Stimulated activated naive CD8-positive, alpha-beta T cell treated with anti-CD3 and anti-CD28 coated beads, Interleukin-15, Interleukin-2, amounts not matched to agents 100 ng/mL and 50 ng/mL, for 24 hours (primary cell): ENCODE measurements around the gene FUNDC1.
A peak's percentile ranks its signal among the peaks of the same experiment; 100 is the strongest.
"Not testable (repeated sequence)": the region's sequence is repeated elsewhere in the genome, so short reads cannot be mapped to it uniquely, and the experiment has no call there.

Experiments used
- H3K27ac Mint-ChIP-seq: one replicate; pipeline ENCODE4 v1.8.0; 2021; ENCODE audit warnings: mild to moderate bottlenecking, mixed read lengths
- H3K27me3 Mint-ChIP-seq: one replicate; pipeline ENCODE4 v1.8.0; 2021; ENCODE audit warnings: mixed read lengths
- H3K36me3 Mint-ChIP-seq: one replicate; pipeline ENCODE4 v1.8.0; 2021; ENCODE audit warnings: low read depth, mixed read lengths
- H3K4me1 Mint-ChIP-seq: one replicate; pipeline ENCODE4 v1.8.0; 2021; ENCODE audit warnings: low read depth, mixed read lengths
- H3K4me3 Mint-ChIP-seq: one replicate; pipeline ENCODE4 v1.8.0; 2021; ENCODE audit warnings: mild to moderate bottlenecking, mixed read lengths
- H3K9me3 Mint-ChIP-seq: one replicate; pipeline ENCODE4 v1.8.0; 2021; ENCODE audit warnings: mixed read lengths

Gene FUNDC1

DNA sequence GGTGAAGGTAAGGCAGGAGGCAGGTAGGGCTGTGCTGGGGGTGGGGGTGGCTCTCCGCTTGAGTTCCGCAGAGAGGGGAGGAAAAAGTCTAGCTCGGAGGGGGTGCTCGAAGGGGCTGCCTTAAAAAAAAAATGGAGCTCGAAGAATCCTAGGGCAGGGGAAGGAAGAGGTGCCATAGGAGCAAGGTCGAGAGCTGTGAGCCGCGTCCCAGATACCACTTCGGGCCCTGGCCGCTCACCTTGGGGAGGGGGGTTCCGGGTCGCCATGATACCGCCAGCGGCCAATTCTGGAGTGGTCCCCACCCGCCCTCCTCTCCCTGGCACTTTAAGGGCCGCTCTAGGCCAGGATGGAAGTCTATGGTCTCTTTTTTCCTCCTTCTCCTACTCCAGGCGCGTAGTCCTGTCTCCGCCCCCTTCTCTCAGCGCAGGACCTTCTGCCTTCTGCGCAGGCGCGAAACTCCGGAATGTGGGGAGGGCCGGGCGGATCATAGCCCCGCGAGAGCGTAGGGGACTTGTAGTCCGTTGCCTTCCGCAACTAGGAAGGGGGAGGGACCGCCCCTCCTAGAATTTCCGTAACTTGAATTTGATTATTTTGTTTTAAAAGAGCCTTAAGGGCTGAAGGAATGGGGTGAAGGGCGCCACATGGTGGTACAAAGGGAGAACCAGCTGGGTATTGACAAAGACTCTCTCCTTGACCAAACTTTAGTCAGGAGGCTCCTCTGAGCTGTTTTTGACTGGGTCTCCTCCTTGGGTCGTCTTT is at the start of gene FUNDC1:
Gene FUNDC1 (minus strand): TSS at position 293 of the 759 bp plus-strand sequence. CDS start 27 bp downstream, at position 266.
- Mint-ChIP-seq H3K4me1 (peaks cover 17% of the 10 kb centered on the region), H3K4me3 (peak within 1 kb of the TSS; percentile 84), H3K27me3 (no peaks in the 10 kb centered on the region), H3K27ac (peak within 1 kb of the TSS; percentile 77), H3K9me3 (no peaks in the 10 kb centered on the region), H3K36me3 (peaks cover 7% of the 10 kb centered on the region)

- no peaks in the 10 kb centered on the region for H3K27me3 Mint-ChIP-seq
- no peaks in the 10 kb centered on the region for H3K9me3 Mint-ChIP-seq
- no peaks in the 10 kb centered on the region for H3K36me3 Mint-ChIP-seq
- H3K27ac Mint-ChIP-seq, result no peak overlapping the region
- H3K4me1 Mint-ChIP-seq, result no peaks in the 10 kb centered on the region
- no peak overlapping the region for H3K4me3 Mint-ChIP-seq
Observed at GRCh38 chrX:44585866-44586265, 43.2 kb upstream of the FUNDC1 start.

DNA sequence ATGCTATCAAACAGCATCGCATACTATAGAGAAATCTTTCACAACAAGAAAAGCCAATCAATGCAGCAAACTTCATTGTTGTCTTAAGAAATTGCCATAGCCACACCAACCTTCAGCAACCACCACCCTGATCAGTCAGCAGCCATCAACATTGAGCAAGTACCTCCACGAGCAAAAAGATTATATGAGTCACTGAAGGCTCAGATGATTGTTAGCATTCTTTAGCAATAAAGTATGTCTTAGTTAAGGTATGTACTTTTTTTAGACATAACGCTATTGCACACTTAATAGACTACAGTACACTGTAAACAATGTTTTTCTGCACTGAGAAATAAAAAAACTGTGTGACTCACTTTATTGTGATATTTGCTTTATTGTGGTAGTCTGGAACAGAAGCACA is 37.8 kb upstream of the FUNDC1 start:
- no peaks in the 10 kb centered on the region for H3K4me1 Mint-ChIP-seq
- H3K36me3 Mint-ChIP-seq, result no peaks in the 10 kb centered on the region
- H3K27me3 Mint-ChIP-seq, result no peaks in the 10 kb centered on the region
- H3K9me3 Mint-ChIP-seq, result no peaks in the 10 kb centered on the region
- H3K27ac Mint-ChIP-seq, result no peak overlapping the region
- H3K4me3 Mint-ChIP-seq, result no peak overlapping the region

GRCh38 chrX:44572340-44572938 is 29.8 kb upstream of the FUNDC1 start:
- no peaks in the 10 kb centered on the region for H3K4me1 Mint-ChIP-seq
- H3K36me3 Mint-ChIP-seq, result no peaks in the 10 kb centered on the region
- H3K27me3 Mint-ChIP-seq, result no peaks in the 10 kb centered on the region
- no peak overlapping the region for H3K27ac Mint-ChIP-seq
- no peak overlapping the region for H3K4me3 Mint-ChIP-seq
- H3K9me3 Mint-ChIP-seq, result peaks cover 3% of the 10 kb centered on the region

DNA sequence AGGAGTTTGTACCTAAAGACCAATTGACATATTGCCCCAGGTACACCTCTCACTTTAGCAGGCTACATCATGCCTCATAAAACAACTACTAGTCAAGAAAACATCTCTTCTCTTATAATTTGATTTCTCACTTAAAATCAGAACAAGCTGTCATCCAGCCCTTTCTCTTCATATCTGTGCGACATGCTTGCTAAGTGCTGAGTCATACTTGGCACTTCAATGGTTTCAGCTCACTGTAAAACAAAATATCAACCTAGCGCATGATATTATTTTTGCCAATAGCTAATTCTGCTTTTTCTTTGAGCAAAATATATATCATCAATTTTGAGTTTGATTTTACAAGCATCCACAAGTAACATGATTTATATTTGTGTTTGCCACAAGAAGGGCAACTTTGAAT is 27.9 kb upstream of the FUNDC1 start:
- H3K27ac Mint-ChIP-seq, result no peak overlapping the region
- peaks cover 3% of the 10 kb centered on the region for H3K9me3 Mint-ChIP-seq
- no peaks in the 10 kb centered on the region for H3K36me3 Mint-ChIP-seq

DNA sequence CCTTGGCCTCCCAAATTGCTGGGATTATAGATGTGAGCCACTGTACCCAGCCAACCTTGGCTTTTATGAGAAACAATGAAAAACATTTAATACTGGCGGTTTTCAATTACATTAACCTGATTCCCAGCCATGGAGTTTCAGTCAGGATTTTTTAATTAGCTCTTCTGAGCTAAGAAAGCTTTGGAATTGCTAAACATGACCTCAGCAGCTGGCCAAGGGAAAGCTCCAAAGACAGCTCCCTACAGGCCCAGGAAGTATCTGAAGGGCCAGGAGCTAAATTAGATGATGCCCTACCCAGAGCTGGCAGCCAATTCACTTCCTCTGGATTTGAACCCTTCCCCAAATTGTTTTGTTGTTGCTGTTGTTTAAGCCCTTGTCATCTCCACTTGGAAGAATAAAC is 26.5 kb upstream of the FUNDC1 start:
- Mint-ChIP-seq H3K9me3 (no peaks in the 10 kb centered on the region), H3K36me3 (no peaks in the 10 kb centered on the region), H3K27me3 (no peaks in the 10 kb centered on the region), H3K4me3 (no peak overlapping the region), H3K27ac (no peak overlapping the region), H3K4me1 (no peaks in the 10 kb centered on the region)

More for the DNA sequence above, 27.9 kb upstream of the FUNDC1 start:
- H3K4me1 Mint-ChIP-seq, result no peaks in the 10 kb centered on the region
- no peaks in the 10 kb centered on the region for H3K27me3 Mint-ChIP-seq
- no peak overlapping the region for H3K4me3 Mint-ChIP-seq

DNA sequence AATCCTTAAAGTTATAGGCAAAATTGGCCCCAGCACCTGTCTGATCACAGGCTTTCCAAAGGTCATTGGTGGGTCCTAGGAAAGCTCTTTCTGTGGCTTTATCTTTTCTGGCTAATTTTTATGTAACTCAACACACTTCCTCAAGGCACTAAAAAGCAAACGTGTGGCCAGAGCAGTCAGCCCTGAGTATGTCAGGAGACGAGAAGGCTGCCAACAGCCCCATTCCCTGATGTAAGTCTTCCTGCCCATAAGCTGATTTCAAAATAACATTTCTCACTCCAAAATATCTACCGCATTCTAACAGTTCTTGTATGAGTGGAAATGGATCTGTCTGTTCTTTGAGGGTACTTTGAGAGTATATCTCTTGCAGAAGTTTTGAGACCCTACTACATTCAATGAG is 25.5 kb upstream of the FUNDC1 start:
- H3K27ac Mint-ChIP-seq, result no peak overlapping the region
- no peaks in the 10 kb centered on the region for H3K36me3 Mint-ChIP-seq
- no peak overlapping the region for H3K4me3 Mint-ChIP-seq
- H3K4me1 Mint-ChIP-seq, result no peaks in the 10 kb centered on the region
- H3K27me3 Mint-ChIP-seq, result no peaks in the 10 kb centered on the region
- H3K9me3 Mint-ChIP-seq, result no peaks in the 10 kb centered on the region

DNA sequence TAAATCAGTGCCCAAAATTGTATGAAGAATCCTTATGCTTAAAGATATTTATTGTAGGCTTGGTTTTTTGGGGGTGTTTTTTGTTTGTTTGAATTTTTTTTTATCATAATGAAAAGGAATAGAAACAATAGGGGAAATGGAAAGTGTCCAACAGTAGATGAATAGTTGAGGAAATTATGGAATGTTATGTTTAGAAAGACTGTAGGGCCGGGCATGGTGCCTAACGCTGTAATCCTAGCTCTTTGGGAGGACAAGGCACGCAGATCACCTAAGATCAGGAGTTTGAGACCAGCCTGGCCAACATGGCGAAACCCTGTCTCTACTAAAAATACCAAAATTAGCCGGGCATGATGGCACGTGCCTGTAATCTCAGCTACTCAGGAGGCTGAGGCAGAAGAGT is 19.2 kb upstream of the FUNDC1 start:
- not testable (repeated sequence) for H3K4me1 Mint-ChIP-seq, H3K4me3 Mint-ChIP-seq, H3K27me3 Mint-ChIP-seq, H3K9me3 Mint-ChIP-seq, H3K27ac Mint-ChIP-seq, H3K36me3 Mint-ChIP-seq

- H3K4me1 Mint-ChIP-seq, result no peaks in the 10 kb centered on the region
- H3K27ac Mint-ChIP-seq, result no peak overlapping the region
- H3K9me3 Mint-ChIP-seq, result no peaks in the 10 kb centered on the region
- H3K36me3 Mint-ChIP-seq, result no peaks in the 10 kb centered on the region
- H3K4me3 Mint-ChIP-seq, result no peak overlapping the region
- no peaks in the 10 kb centered on the region for H3K27me3 Mint-ChIP-seq
Observed at GRCh38 chrX:44550563-44550962, 7.9 kb upstream of the FUNDC1 start.

DNA sequence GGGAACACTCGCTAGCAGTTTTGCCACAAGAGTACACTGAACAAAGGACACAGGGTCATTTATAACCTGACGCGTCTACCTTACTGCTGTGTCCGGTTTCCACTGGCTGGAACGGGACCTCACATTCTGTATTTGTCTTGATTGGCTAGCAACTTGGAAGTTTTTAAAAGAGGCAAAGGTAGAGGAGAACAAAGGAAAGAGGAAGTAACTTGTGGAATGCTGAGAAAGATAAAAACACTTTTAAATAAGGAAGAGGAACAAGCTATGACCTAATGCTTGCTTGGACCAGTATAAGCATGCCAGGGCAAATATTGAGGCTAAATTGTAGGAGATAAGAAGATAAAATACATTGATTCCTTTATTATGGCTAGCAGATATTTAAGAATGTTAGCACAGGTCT is 2.8 kb upstream of the FUNDC1 start:
- not testable (repeated sequence) for H3K27ac Mint-ChIP-seq, H3K27me3 Mint-ChIP-seq, H3K36me3 Mint-ChIP-seq, H3K4me3 Mint-ChIP-seq, H3K9me3 Mint-ChIP-seq
- H3K4me1 Mint-ChIP-seq, result peaks cover 17% of the 10 kb centered on the region

DNA sequence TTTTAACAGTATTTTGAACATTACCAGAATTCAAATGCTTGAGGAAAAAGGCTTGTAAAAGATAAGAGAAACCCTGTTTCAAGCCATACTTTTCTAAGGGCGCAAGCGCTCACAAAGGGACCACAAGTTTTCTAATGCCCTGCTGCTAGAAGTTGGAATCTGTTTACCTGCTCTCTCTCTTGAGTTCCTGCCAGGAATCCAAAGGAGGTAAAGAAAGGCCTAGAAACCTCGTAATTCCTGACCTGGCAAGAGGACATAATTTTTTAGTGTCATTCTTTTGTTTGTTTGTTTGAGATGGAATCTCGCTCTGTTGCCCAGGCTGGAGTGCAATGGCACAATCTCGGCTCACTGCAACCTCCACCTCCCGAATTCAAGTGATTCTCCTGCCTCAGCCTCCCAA is 1.4 kb upstream of the FUNDC1 start:
- H3K9me3 Mint-ChIP-seq, result no peaks in the 10 kb centered on the region
- peaks cover 17% of the 10 kb centered on the region for H3K4me1 Mint-ChIP-seq
- no peak overlapping the region for H3K27ac Mint-ChIP-seq
- no peak overlapping the region for H3K4me3 Mint-ChIP-seq
- H3K27me3 Mint-ChIP-seq, result no peaks in the 10 kb centered on the region
- peaks cover 6% of the 10 kb centered on the region for H3K36me3 Mint-ChIP-seq

GRCh38 chrX:44536198-44536597 is 6.5 kb downstream of the FUNDC1 start:
- Mint-ChIP-seq H3K36me3 (peaks cover 26% of the 10 kb centered on the region), H3K9me3 (no peaks in the 10 kb centered on the region), H3K27ac (no peak overlapping the region), H3K4me1 (peaks cover 8% of the 10 kb centered on the region), H3K4me3 (no peak overlapping the region), H3K27me3 (no peaks in the 10 kb centered on the region)

DNA sequence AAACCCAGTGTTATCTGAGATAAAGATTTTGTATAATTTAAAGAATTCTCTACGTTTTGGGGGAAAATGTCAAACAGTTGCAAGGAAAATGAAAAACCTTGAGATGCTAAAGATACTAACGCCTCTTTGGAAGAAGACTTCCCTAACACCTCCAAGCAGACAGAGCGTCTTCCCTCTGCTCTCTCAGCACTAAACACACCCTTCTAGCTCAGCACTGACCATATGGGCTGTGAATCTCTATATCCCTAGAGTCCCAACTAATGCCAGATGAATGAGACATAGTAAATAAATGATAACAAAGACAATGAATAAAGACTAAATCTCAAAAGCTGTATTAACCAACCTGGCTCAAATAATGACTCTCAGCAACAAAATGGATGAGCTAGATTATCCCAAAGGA is 13.3 kb downstream of the FUNDC1 start:
- Mint-ChIP-seq H3K36me3 (peaks cover 18% of the 10 kb centered on the region), H3K27me3 (no peaks in the 10 kb centered on the region), H3K4me3 (no peak overlapping the region), H3K4me1 (no peaks in the 10 kb centered on the region), H3K9me3 (no peaks in the 10 kb centered on the region), H3K27ac (no peak overlapping the region)

DNA sequence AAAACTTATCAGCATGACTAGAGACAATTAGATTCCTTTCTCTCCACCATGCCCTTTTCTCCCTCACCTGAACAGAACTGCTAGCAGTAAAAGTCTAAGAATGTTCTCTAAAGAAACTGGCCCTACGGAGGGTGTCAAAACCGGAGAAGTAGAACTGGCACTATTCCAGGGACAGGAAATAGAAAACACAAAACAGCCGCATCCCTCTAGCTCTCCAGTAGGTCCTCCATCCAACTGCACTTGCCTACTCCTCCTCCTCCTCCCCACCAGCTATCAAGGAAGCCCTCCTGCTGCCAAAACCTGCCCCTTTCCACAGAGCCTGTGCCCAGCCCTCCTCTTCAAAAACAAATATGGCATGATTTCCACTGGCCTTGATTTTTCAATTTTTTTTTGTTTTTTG is 28.4 kb downstream of the FUNDC1 start:
- no peak overlapping the region for H3K27ac Mint-ChIP-seq
- no peaks in the 10 kb centered on the region for H3K9me3 Mint-ChIP-seq
- H3K4me1 Mint-ChIP-seq, result no peaks in the 10 kb centered on the region
- no peaks in the 10 kb centered on the region for H3K36me3 Mint-ChIP-seq
- H3K4me3 Mint-ChIP-seq, result no peak overlapping the region
- no peaks in the 10 kb centered on the region for H3K27me3 Mint-ChIP-seq

DNA sequence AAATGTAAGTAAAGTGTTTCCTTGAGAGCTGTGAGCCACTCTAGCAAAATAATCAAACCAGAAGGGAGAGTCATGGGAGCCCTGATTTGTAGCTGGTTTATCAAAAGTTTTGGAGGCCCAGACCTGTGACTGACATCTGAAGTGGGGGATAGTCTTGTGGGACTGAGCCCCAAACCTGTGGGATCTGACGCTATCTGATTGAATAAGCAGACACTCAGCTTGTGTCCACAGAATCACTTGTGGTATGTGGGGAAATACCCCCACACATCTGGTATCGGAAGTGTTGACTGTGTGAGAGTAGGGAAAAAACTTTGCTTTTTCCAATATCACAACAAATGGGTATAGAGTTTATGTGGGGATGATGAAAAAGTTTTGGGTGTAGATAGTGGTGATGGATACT is 35.4 kb downstream of the FUNDC1 start:
- Mint-ChIP-seq H3K27ac (no peak overlapping the region), H3K4me1 (peaks cover 6% of the 10 kb centered on the region), H3K4me3 (peak overlapping the region; percentile 45), H3K36me3 (no peaks in the 10 kb centered on the region), H3K27me3 (no peaks in the 10 kb centered on the region), H3K9me3 (no peaks in the 10 kb centered on the region)

DNA sequence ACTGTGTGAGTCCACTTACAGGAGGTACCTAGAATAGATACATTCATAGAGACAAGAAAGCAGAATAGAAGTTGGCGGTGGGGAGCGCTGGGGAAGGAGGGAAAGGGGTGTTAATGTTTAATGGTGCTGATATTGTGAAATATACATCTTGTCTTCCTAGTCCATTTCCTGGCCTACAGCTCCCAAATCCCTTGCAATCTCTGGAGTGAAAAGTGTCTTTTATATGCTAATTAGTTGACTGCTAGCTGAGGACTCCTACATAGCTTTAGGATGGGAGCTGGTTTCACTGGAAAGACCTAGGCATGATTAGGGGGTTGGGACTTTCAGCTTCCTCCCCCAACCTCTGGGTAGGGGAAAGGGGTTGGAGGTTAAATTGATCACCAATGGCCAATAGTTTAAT is 36.0 kb downstream of the FUNDC1 start:
- no peaks in the 10 kb centered on the region for H3K36me3 Mint-ChIP-seq
- H3K27me3 Mint-ChIP-seq, result no peaks in the 10 kb centered on the region
- H3K4me1 Mint-ChIP-seq, result peaks cover 6% of the 10 kb centered on the region
- H3K27ac Mint-ChIP-seq, result no peak overlapping the region
- no peak overlapping the region for H3K4me3 Mint-ChIP-seq
- H3K9me3 Mint-ChIP-seq, result no peaks in the 10 kb centered on the region
